HepG2 (cell line): Measurements from ENCODE around the gene CBFA2T2. TPM values are rescaled to one million over a fixed set of nuclear protein-coding genes. Genes with fewer than 3 reads are reported as not detected.

Source experiments
- CEBPB ChIP-seq: IDR thresholded peaks from 2 replicates; pipeline ENCODE4 v1.6.1; 2011; ENCODE audit warnings: low read depth, low read length, improper control_type of control experiment, borderline replicate concordance
- CENPT ChIP-seq: sonication (generic); formaldehyde crosslinking; IDR thresholded peaks from 2 replicates; pipeline ENCODE4 v1.8.0; 2022; ENCODE audit warnings: low read depth, mild to moderate bottlenecking, moderate library complexity, missing genetic modification reagents
- ETS1 ChIP-seq: sonication (generic); formaldehyde crosslinking; IDR thresholded peaks from 2 replicates; pipeline ENCODE4 v1.4.0; 2020; ENCODE audit warnings: missing genetic modification reagents
- GABPA ChIP-seq, 2 experiments: IDR thresholded peaks; 2 replicates each; pipeline ENCODE4 v1.6.1; 2011 to 2016; ENCODE audit warnings: low read depth in 2 of 2, low read length in 1 of 2, missing biosample characterization in 1 of 2, missing genetic modification characterization in 1 of 2
- HMG20B ChIP-seq: conservative IDR thresholded peaks from 2 replicates; pipeline ENCODE4 v1.6.1; 2016; ENCODE audit warnings: missing genetic modification reagents, missing compliant biosample characterization
- HOXD1 ChIP-seq: sonication (generic); formaldehyde crosslinking; IDR thresholded peaks from 2 replicates; pipeline ENCODE4 v1.5.0; 2020; ENCODE audit warnings: missing genetic modification reagents
- IKZF5 ChIP-seq: IDR thresholded peaks from 2 replicates; pipeline ENCODE4 v1.6.1; 2018; ENCODE audit warnings: missing genetic modification reagents, mild to moderate bottlenecking, missing compliant biosample characterization
- MED1 ChIP-seq: sonication (generic); formaldehyde crosslinking; IDR thresholded peaks from 2 replicates; pipeline ENCODE4 v1.4.0; 2020; ENCODE audit warnings: missing genetic modification reagents
- MEIS1 ChIP-seq: sonication (generic); formaldehyde crosslinking; IDR thresholded peaks from 2 replicates; pipeline ENCODE4 v1.9.0; 2021; ENCODE audit warnings: mild to moderate bottlenecking, missing genetic modification reagents, moderate library complexity, borderline replicate concordance
- PAXIP1 ChIP-seq: sonication (generic); formaldehyde crosslinking; conservative IDR thresholded peaks from 2 replicates; pipeline ENCODE4 v1.4.0; 2020; ENCODE audit warnings: mild to moderate bottlenecking, missing genetic modification reagents, moderate library complexity
- POLR2AphosphoS2 ChIP-seq: IDR thresholded peaks from 2 replicates; pipeline ENCODE4 v1.6.1; 2011; ENCODE audit warnings: low read depth, low read length, improper control_type of control experiment
- PRDM4 ChIP-seq: sonication (generic); formaldehyde crosslinking; IDR thresholded peaks from 2 replicates; pipeline ENCODE4 v1.9.0; 2021; ENCODE audit warnings: missing genetic modification reagents, borderline replicate concordance
- SP1 ChIP-seq, 2 experiments: fragments of 450-650 bp in 1 of 2; sonication (generic) in 1 of 2; formaldehyde crosslinking in 1 of 2; IDR thresholded peaks; 2 replicates each; pipeline versions ENCODE4 v1.4.0 to v1.6.1; 2016 to 2020; ENCODE audit warnings: missing genetic modification reagents in 1 of 2
- STAT5B ChIP-seq: sonication (generic); formaldehyde crosslinking; IDR thresholded peaks from 2 replicates; pipeline ENCODE4 v1.4.0; 2020; ENCODE audit warnings: missing genetic modification reagents
- ZBTB7A ChIP-seq: sonication (generic); formaldehyde crosslinking; IDR thresholded peaks from 2 replicates; pipeline ENCODE4 v1.8.0; 2022; ENCODE audit warnings: mild to moderate bottlenecking, missing genetic modification reagents
- ZFAT ChIP-seq: sonication (generic); formaldehyde crosslinking; conservative IDR thresholded peaks from 2 replicates; pipeline ENCODE4 v1.8.1; 2023; ENCODE audit warnings: missing genetic modification reagents, inconsistent platforms
- ZFP36L1 ChIP-seq: sonication (generic); formaldehyde crosslinking; IDR thresholded peaks from 2 replicates; pipeline ENCODE4 v1.8.0; 2022; ENCODE audit warnings: mild to moderate bottlenecking, missing genetic modification reagents, moderate library complexity
- ZNF256 ChIP-seq: sonication (generic); formaldehyde crosslinking; conservative IDR thresholded peaks from 2 replicates; pipeline ENCODE4 v1.4.0; 2020; ENCODE audit warnings: missing genetic modification reagents
- ZNF761 ChIP-seq: sonication (generic); formaldehyde crosslinking; conservative IDR thresholded peaks from 2 replicates; pipeline ENCODE4 v1.4.0; 2020; ENCODE audit warnings: mild to moderate bottlenecking, missing genetic modification reagents
- polyA plus RNA-seq, 8 experiments: library from polyadenylated mRNA; depleted of rRNA in 3 of 8; stranded (reverse) in 7 of 8; unstranded in 1 of 8; fragments of >200 nt; fragmentation: Illumina TruSeq in 4 of 8; extraction: Trizol in 4 of 8; gene quantifications; 2 replicates each; pipeline versions ENCODE4 v1.2.1 to v1.2.3, GENCODE V29; 2011 to 2016; ENCODE audit warnings: low read depth in 4 of 8, missing spikeins in 1 of 8, mixed read lengths in 1 of 8; ENCODE audit not compliant: insufficient read depth in 1 of 8
- total RNA-seq, 5 experiments: library from RNA; depleted of rRNA; stranded (reverse); fragments of >200 nt; fragmentation: Illumina TruSeq; extraction: Trizol; gene quantifications; 2 replicates each; pipeline ENCODE4 v1.2.3, GENCODE V29; 2016; ENCODE audit warnings: low read depth in 1 of 5
- TF ChIP-seq, protein P1 (sequence below): IDR thresholded peaks from 2 replicates; pipeline ENCODE4 v1.6.1; 2016; ENCODE audit warnings: control low read depth

The CBFA2T2 gene
- total and polyA plus RNA-seq, 2 of the 13 experiments (the other 11 are each of a cell fraction or from before 2014, with no cell fraction given), result 6.3 to 21.2 TPM

- no peak for TF ChIP-seq PRDM4 (CRISPR knock-in tag)
- TF ChIP-seq MED1 (CRISPR knock-in tag), result peak; percentile 86
- TF ChIP-seq ZFAT (CRISPR knock-in tag), result no peak
- no peak for TF ChIP-seq SP1 (IDR thresholded peaks at IDR 0.05)
- TF ChIP-seq SP1 (CRISPR knock-in tag; IDR thresholded peaks at IDR 0.05), result peak; percentile 93
- peak; percentile 97 for TF ChIP-seq IKZF5 (CRISPR knock-in tag)
- TF ChIP-seq POLR2AphosphoS2, result no peak
- peak; percentile 77; the same call in 1 of the 2 replicates for TF ChIP-seq ZNF256 (CRISPR knock-in tag)
- 0 out of 2 replicates have a peak, but pooled peaks have one; percentile 43 for TF ChIP-seq ETS1 (CRISPR knock-in tag)
- peak; percentile 96 for TF ChIP-seq ZFP36L1 (CRISPR knock-in tag)
- peak; percentile 86; the same call in 1 of the 2 replicates for TF ChIP-seq HOXD1 (CRISPR knock-in tag)
- peak; percentile 80 for TF ChIP-seq HMG20B (CRISPR knock-in tag)
- TF ChIP-seq CEBPB, result peak; percentile 13; the same call in 1 of the 2 replicates
- 0 out of 2 replicates have a peak, but pooled peaks have one; percentile 65 for TF ChIP-seq MEIS1 (CRISPR knock-in tag)
- no peak for TF ChIP-seq ZNF761 (CRISPR knock-in tag)
- no peak for TF ChIP-seq CENPT (CRISPR knock-in tag)
- TF ChIP-seq, protein P1, sequence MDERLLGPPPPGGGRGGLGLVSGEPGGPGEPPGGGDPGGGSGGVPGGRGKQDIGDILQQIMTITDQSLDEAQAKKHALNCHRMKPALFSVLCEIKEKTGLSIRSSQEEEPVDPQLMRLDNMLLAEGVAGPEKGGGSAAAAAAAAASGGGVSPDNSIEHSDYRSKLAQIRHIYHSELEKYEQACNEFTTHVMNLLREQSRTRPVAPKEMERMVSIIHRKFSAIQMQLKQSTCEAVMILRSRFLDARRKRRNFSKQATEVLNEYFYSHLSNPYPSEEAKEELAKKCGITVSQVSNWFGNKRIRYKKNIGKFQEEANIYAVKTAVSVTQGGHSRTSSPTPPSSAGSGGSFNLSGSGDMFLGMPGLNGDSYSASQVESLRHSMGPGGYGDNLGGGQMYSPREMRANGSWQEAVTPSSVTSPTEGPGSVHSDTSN, result no peak
- 0 out of 2 replicates have a peak, but pooled peaks have one; percentile 51 for TF ChIP-seq STAT5B (CRISPR knock-in tag)
- peak; percentile 33; the same call in 1 of the 2 replicates for TF ChIP-seq GABPA (IDR thresholded peaks at IDR 0.05; ENCODE audit: low read depth, low read length)
- peak; percentile 78 for TF ChIP-seq GABPA (CRISPR knock-in tag; IDR thresholded peaks at IDR 0.05; ENCODE audit: low read depth)
- TF ChIP-seq ZBTB7A (CRISPR knock-in tag), result no peak
- TF ChIP-seq PAXIP1 (CRISPR knock-in tag), result peak; percentile 61; the same call in 1 of the 2 replicates
Measured at GRCh38 chr20:33489495-33490022, 337 bp upstream of the CBFA2T2 start (continued).
